Cortex of kidney (tissue), 1 donor: Measurements from ENCODE around the gene DHRSX.
"Not testable (repeated sequence)": the region's sequence is repeated elsewhere in the genome, so short reads cannot be mapped to it uniquely, and the experiment has no call there.

Experiments
- DNase-seq: peaks from one replicate; lab custom pipeline; 2025; lab: John Stamatoyannopoulos, UW

DHRSX gene, protein sequence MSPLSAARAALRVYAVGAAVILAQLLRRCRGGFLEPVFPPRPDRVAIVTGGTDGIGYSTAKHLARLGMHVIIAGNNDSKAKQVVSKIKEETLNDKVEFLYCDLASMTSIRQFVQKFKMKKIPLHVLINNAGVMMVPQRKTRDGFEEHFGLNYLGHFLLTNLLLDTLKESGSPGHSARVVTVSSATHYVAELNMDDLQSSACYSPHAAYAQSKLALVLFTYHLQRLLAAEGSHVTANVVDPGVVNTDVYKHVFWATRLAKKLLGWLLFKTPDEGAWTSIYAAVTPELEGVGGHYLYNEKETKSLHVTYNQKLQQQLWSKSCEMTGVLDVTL

DNA sequence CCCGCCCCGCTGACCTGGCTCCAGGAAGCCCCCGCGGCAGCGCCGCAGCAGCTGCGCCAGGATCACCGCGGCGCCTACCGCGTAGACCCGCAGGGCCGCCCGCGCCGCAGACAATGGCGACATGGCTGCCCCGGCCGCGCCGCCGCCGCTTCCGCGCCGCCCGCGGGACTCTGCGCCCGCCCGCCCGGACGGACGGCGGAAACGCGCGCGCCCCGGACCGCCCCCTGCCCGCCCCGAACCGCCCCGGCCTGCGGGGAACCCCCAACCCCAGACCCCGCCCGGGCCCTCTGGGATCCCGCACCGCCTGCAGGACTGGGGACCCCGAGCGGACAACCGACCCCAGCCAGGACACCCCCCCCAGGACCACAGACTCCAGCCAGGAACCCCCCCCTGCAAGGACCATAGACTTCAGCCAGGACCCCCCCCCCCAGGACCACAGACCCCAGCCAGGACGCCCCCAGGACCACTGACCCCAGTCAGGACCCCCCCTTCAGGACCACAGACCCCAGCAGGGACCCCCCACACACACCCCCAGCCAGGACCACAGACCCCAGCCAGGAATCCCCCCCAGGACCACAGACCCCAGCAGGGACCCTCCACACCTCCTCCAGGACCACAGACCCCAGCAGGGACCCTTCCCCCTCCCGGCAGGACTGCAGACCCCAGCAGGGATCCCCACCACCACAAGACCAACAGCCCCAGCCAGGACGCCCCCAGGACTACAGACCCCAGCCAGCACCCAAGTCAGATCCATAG, at the start of gene DHRSX, which contains the start of gene ZBED1:
Gene DHRSX, minus strand, starts transcription at position 174 of the 756 bp plus-strand sequence. Its CDS starts 51 bp downstream, at position 123.
Gene ZBED1, minus strand, starts transcription at position 174 of the 756 bp plus-strand sequence. CDS start 10,257 bp downstream, outside the sequence.
- DNase-seq, result no peak

DNA sequence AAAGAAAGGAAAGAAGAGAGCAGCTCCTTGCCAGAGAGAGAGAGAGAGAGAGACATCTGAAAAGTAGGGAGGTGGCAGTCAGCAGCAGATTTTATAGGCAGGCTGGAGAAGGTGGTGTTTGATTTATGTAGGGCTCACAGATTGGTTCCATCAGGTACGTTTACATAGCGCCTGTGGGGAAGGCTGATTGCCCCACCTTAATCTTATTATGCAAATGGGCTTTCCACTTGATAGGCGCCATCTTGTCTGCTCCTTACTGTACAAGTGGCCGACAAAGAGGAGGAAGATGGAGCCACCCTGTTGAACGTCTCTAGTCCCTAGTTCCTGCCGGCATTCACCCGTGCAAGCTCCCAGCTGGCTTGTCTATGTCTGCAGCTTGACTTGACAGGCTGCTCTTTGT, 49.1 kb upstream of the DHRSX start:
- DNase-seq, result no peak

DNA sequence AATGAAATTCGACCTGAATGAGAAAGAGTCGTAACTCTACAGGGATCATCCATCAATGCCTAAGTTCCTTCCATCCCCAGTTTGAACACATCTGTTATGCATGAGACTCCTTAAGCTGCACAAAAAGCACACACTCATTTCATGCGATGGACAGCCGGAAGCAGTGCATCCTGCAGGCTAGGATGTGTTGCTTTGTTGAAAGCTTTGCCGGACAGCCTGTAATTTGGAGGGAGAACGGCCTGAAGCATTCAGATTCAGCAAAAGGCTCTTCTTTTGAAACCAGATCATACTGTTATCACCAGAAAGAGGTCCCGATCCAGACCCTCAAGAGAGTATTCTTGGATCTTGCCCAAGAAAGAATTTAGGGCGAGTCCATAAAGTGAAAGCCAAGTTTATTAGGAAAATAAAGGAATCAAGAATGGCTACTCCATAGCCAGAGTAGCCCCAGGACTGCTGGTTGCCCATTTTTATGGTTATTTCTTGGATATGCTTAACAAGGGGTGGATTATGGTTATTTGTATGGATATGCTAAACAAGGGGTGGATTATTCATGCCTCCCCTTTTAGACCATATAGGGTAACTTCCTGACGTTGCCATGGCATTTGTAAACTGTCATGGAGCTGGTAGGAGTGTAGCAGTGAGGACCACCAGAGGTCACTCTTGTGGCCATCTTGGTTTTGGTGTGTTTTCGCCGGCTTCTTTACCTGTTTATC, 48.1 kb upstream of the DHRSX start:
- no peak for DNase-seq

DNA sequence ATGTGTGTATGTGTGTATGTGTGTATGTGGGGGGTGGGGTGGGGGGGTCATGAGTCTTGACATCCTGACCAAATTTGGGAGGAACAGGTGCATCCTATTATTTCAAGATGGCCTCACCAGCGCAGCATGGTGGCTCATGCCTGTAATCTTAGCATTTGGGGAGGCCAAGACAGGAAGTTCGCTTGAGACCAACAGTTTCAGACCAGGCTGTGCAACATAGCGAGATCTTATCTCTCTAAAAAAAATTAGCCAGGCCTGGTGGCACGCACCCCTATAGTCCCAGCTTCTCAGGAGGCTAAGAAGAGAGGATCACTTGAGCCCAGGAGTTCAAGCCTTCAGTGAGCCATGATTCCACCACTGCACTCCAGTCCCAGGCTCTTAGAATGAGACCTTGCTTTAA, 47.0 kb upstream of the DHRSX start:
- no peak for DNase-seq

DNA sequence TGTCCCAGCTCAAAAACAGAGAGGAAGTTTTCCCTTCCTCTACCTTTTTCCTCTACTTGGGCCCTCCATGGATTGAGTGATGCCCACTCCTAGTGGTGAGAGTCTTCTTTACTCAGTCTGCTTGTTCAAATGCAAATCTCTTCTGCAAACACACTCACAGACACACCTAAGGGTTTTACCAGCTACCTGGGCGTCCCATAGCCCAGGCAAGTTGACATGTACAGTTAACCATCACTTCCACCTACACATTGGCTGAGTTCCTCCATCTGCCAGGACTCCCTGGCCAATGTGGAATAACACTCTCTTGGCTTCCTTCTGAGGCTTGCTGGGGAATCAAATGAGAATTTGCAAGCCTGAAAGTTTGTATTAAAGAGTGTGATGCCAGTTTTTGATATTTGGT, 45.7 kb upstream of the DHRSX start:
- DNase-seq, result no peak

DNA sequence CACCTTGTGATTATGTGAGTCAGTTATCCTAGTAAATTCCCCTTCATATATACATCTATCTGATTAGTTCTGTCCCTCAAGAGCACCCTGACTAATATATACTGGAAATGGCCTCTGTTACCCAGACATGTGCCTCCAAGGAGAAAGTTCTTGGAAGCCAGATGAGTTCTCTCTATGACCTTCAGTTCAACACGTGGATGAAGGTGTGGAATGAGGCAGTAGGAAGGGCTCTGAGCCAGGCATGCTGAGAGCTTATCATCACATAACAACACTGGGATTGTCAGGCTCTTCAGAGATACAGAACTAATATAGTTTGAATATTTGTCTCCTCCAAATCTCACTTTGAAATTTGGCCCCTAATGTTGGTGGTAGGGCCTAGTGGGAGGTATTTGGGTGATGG, 44.4 kb upstream of the DHRSX start:
- no peak for DNase-seq

DNA sequence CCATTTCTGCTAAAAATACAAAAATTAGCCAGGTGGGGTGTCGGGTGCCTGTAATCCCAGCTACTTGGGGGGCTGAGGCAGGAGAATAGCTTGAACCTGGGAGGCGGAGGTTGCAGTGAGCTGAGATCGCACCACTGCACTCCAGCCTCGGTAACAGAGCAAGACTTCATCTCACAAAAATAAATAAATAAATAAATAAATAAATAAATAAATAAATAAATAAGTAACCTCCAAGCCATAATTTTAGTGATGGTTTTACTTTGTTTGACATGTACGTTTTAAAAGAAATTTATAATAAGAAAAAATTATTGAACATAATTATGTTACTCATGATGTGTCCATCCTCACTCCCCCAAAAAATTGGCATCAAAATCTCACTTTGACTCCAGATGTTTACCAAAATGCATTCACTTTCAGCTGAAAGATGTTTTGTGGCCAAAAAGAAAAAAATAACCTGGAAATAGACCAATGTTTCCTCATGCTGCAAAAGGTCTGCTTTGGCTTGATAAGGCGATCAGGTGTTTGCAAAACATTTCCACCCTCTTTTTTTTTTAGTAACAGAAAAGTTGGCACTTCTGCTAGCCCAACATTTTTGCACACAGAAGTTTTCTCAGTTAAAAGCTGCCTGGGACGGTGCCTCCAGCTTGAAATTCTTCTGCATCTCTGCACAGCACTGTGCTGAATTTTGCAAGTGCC, 42.2 kb upstream of the DHRSX start:
- no peak for DNase-seq

DNA sequence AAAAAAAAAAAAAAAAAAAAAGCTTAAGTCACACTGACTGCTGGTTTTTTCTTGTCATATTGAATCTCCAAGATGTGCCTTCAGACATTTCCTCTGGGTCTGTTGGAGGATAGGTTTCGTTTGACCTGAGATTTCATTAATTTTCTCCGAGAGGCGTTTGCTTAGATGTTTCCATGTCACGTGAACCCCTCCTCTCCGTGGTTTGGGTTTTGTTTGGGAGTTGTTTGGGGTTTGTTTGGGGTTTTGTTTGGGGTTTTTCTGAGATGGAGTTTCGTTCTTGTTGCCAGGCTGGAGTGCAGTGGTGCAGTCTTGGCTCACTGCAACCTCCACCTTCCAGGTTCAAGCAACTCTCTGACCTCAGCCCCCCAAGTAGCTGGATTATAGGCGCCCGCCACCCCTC, 40.8 kb upstream of the DHRSX start:
- DNase-seq, result no peak

DNA sequence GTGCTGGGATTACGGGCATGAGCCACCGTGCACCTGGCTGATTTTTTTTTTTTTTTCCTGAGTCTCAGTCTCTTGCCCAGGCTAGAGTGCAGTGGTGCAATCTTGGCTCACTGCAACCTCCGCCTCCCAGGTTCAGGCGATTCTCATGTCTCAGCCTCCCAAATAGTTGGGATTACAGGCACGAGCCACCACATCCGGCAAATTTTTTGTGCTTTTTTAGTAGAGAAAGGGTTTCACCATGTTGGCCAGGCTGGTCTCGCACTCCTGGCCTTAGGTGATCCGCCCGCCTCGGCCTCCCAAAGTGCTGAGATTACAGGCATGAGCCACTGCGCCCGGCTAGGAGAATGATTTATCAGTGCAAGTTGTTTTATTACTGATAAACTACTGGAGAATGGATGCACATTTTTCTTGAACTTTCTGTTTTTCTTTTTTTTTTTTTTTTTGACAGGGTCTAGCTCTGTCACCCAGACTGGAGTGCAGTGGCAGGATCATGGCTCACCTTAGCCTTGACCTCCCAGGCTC, 39.7 kb upstream of the DHRSX start:
- no peak for DNase-seq

DNA sequence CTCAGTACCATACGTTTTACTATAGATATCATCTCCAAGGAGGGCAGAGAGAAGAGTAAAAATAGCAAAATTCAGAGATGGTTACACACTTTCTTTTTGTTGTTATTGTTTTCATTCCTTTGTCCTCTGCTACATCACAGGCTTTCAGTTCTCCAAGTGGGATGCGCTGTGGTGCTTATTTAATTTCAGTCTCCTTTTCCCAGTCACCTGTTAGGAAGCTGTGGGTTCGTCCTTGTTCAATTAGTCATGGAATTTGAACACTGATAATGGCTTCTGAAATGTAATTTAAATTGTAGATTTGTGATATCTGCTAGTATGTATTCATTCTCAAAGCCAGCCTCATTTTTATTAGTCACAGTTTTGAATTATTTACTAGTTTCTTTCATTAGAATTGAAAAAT, 38.8 kb upstream of the DHRSX start:
- DNase-seq, result no peak

DNA sequence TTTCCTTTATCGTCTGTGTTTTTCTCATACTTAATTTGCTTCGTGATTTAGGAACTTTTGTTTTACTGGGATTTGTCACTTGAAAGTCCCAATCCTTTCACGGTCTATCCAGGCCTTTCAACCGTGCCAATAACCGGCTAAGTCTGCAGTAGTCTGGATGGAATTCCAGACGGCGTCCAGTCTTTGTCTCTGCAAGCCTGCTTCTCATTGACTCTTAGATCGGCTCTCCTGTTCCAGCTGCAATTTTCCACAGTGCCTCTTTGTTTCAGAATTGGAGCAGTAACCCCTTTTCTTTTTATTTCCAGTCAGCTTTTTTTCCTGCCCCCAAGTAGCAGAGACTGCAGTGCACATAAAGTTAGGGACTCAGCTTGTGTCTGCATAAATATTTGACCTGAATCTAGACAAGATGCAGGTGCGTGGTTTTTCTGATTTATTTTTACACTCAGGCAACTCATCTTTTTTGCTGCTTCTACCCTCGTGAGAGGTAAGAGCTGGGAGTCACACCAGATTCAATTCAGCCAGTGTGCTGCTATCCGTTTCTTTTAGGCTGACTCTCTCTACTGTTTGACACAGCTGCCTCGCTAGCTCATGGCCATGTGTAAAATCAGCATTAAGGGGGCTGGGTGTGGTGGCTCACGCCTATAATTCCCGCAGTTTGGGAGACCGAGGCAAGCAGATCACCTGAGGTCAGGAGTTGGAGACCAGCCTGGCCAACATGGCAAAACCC, 37.4 kb upstream of the DHRSX start:
- no peak for DNase-seq

DNA sequence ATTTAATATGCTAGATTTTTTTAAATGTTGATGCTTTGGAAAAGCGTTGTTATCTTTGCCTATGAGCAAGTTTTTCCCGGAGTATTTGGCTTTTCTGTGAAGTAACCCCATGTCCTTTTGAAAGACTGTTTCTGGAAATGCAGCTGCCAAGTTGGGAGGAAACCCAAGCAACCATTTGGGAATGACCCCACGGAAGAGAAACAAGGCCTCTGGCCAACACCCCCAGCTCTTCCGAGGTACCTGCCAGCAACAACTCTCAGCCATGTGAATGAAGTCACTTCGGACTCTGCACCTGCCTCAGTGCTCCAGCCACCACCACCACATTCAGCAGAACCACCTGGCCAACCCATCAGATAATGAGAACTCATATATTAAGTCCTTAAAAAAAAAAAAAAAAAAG, 36.2 kb upstream of the DHRSX start:
- DNase-seq, result no peak

DNA sequence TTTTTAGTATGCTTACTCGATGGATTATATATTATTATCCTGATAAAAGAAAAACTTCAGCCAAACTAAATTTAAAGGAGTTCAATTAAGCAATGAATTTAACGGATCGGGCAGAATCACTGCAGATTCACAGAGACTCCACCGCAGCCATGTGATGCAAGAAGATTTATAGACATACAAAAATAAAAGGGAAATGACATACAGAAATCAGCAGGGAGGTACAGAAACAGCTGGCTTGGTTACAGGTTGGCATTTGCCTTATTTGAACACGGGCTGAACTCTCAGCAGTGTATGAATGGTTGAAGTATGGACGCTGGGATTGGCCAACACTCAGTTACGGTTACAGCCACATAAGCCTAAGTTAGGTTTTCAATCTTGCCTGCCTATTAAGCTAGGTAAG, 35.4 kb upstream of the DHRSX start:
- no peak for DNase-seq

DNA sequence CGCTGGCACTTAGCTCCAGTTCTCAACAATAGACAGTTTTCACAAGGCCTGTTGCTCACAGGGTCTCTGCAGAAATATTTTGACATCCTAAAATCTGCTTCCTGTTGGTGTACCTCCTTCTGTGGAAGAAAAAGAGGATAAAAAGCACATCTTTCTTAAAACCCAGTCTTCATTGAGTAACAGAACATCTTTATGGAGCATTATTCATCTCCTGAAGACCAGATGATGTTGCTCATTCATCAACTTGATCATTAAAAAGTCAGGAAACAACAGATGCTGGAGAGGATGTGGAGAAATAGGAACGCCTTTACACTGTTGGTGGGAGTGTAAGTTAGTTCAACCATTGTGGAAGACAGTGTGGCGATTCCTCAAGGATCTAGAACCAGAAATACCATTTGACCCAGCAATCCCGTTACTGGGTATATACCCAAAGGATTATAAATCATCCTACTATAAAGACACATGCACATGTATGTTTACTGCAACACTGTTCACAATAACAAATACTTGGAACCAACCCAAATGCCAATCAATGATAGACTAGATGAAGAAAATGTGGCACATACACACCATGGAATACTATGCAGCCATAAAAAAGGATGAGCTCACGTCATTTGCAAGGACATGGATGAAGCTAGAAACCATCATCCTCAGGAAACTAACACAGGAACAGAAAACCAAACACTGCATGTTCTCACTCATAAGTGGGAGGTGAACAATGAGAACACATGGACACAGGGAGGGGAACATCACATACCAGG, 33.7 kb upstream of the DHRSX start:
- DNase-seq, result not testable (repeated sequence)

DNA sequence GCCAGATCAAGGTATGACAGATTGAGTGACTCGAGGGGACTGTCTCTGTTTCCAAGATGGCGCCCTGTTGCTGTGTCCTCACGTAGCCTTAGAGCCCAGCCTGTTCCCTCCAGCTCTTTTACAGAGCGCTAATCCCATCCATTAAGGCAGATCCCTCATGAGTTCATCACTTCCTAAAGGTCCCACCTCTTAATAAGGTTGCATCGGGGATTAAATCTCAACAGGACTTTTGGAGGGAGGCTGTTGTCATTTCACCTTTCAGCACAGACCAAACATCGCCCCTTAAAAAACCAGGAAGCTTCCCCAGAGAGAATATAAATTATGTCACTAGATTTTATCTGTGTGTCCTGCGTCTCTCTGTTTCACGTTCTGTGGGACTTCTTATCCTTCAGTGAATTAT, 32.6 kb upstream of the DHRSX start:
- DNase-seq, result no peak

DNA sequence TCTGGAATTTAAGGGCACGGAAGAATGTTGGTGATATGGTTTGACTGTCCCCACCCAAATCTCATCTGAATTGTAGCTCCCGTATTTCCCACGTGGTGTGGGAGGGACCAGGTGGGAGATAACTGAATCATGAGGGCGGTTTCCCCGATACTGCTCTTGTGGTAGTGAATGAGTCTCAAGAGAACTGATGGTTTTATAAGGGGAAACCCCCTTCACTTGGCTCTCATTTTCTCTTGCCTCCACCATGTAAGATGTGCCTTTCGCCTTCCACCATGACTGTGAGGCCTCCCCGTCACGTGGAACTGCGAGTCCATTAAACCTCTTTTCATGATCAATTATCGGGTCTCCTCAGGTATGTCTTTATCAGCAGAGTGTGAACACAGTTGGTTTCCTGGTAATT, 25.6 kb upstream of the DHRSX start:
- DNase-seq, result no peak

DNA sequence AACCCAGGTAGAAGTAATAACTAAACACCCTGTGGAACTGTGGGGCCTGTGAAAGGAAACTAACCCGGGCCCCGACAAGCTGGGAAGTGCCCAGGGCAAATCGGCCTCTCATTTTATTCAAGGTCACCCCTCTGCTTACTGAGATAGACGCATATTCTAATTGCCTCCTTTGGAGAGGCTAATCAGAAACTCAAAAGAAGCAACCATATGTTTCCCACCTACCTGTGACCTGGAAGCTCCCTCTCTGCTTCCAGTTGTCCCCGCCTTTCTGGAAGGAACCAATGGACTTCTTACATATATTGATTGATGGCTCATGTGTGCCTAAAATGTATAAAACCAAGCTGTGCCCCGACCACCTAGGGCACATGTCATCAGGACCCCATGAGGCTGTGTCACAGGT, 23.1 kb upstream of the DHRSX start:
- DNase-seq, result no peak

DNA sequence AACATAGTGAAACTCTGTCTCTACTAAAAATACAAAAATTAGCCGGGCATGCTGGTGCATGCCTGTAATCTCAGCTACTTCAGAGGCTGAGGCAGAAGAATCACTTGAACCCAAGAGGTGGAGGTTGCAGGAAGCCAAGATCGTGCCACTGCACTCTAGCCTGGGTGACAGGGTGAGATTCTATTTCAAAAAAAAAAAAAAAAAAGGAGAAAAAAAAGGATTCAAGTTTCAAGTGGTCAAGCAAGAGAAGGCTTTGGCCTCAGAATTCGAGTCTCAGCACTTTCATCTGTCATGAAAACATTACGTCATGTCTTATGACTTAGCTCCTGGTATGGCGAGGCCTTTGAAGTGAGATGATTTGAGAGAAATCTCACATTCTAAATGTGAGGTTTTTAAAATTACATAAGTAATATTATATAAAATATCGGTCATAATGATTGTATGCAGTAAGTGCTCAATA, 21.2 kb upstream of the DHRSX start:
- no peak for DNase-seq

DNA sequence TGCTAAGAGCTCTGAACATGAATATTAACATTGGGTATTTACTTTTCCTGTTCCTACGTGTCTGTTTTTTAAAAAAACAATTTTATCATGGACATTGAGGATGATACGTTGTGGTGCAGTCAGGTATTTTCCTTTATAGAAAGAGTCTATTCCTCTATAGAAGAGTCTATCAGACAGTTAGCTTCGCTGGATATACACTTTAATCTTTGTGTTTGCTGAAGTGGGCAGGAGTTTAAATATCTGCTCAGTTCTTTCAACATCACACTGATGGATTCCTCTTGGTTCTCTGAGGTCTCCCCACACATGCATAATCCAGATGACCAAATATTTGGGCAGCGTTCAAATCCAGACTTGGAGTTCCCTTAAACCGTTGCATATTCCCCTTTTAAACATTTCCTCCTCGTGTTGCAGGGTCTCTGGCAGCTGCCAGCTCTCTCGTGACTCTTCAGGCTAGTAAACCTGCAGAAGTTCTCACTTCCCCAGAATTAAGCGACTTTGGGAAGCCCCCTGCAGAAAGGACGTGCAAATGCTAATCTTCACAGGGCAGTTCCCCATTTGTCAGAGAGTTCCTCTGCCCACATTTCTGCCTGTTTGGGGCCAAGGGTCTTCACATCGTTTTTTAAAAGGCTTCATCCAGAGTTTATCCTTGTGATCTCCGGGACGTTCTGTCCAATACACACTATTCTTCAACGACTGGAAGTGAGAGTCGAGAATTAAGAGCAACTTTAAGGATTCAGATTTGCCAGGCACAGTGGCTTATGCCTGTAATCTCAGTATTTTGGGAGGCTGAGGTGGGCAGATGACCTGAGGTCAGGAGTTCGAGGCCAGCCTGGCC, 20.5 kb upstream of the DHRSX start:
- DNase-seq, result no peak
